Measurements from ENCODE around the gene IDS.
"Not testable (repeated sequence)": the region's sequence is repeated elsewhere in the genome, so short reads cannot be mapped to it uniquely, and the experiment has no call there.

The IDS gene

GRCh38 chrX:149527705-149528104, 22.6 kb upstream of the IDS start:
- no peak for DNase-seq (ENCODE audit: low read depth)

GRCh38 chrX:149526318-149527033, 21.4 kb upstream of the IDS start:
- not testable (repeated sequence) for DNase-seq (ENCODE audit: low read depth)

- DNase-seq (ENCODE audit: low read depth), result not testable (repeated sequence)
Measured at GRCh38 chrX:149525903-149526302, 20.8 kb upstream of the IDS start.

- DNase-seq (ENCODE audit: low read depth), result not testable (repeated sequence)
Measured at GRCh38 chrX:149525389-149525788, 20.3 kb upstream of the IDS start.

GRCh38 chrX:149522916-149523315, 17.8 kb upstream of the IDS start:
- DNase-seq (ENCODE audit: low read depth), result no peak

- DNase-seq (ENCODE audit: low read depth), result no peak
Measured at GRCh38 chrX:149521438-149521837, 16.3 kb upstream of the IDS start.

GRCh38 chrX:149520636-149521277, 15.7 kb upstream of the IDS start:
- DNase-seq (ENCODE audit: low read depth), result not testable (repeated sequence)

- no peak for DNase-seq (ENCODE audit: low read depth)
Measured at GRCh38 chrX:149518236-149518635, 13.1 kb upstream of the IDS start.

GRCh38 chrX:149517308-149517707, 12.2 kb upstream of the IDS start:
- DNase-seq (ENCODE audit: low read depth), result no peak

GRCh38 chrX:149516604-149517003, 11.5 kb upstream of the IDS start:
- no peak for DNase-seq (ENCODE audit: low read depth)

GRCh38 chrX:149515954-149516602, 11.0 kb upstream of the IDS start:
- no peak for DNase-seq (ENCODE audit: low read depth)

- no peak for DNase-seq (ENCODE audit: low read depth)
Measured at GRCh38 chrX:149513825-149514428, 8.8 kb upstream of the IDS start.

GRCh38 chrX:149512225-149512885, 7.2 kb upstream of the IDS start:
- no peak for DNase-seq (ENCODE audit: low read depth)

GRCh38 chrX:149511081-149511480, 6.0 kb upstream of the IDS start:
- DNase-seq (ENCODE audit: low read depth), result no peak

GRCh38 chrX:149510386-149510785, 5.3 kb upstream of the IDS start:
- DNase-seq (ENCODE audit: low read depth), result no peak

- DNase-seq (ENCODE audit: low read depth), result no peak
Measured at GRCh38 chrX:149508467-149508866, 3.4 kb upstream of the IDS start.

- DNase-seq (ENCODE audit: low read depth), result no peak
Measured at GRCh38 chrX:149506349-149506748, 1.2 kb upstream of the IDS start.

GRCh38 chrX:149505671-149506070, 565 bp upstream of the IDS start:
- DNase-seq (ENCODE audit: low read depth), result no peak

- no peak for DNase-seq (ENCODE audit: low read depth)
Measured at GRCh38 chrX:149504226-149504914, 736 bp downstream of the IDS start.

GRCh38 chrX:149503446-149503845, 1.7 kb downstream of the IDS start:
- DNase-seq (ENCODE audit: low read depth), result not testable (repeated sequence)

GRCh38 chrX:149502923-149503322, 2.2 kb downstream of the IDS start:
- not testable (repeated sequence) for DNase-seq (ENCODE audit: low read depth)

- DNase-seq (ENCODE audit: low read depth), result no peak
Measured at GRCh38 chrX:149499766-149500165, 5.3 kb downstream of the IDS start.
